ENCODE measurements around the gene PCBP4.

PCBP4 gene

DNA sequence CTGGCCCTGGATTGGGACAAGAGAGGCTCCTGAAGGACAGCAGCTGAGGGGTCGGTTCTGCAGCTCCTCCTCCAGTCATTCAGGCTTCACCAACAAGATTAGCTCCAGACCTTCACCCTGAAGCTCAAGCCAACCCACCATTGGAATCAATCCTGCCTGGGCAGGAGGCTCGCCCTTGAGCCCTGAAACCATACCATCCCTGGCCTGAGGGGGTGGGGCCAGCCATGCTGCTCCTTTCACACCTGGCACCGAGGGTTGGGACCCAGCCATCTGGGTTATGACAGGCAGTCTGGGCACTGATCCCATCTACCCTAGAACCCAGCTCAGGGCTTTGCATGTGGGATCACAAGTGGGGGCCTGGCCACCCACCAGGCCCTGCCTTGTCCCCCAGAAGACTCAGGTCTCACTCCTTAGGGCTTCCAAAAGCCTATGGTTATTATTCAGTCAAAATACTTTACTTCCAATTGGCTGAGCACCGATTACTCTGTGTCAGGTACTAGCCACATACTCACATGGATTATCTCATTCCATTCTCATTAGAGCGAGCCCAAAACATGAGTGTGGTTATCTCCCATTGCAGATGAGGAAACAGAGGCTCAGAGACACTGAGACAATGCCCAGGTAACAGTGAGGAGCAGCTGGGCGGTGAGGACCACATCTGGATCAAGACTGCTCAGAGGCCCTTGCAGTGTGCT is 3.5 kb upstream of the PCBP4 start:
- no peak for DNase-seq

GRCh38 chr3:51969841-51970240 is 2.6 kb upstream of the PCBP4 start:
- no peak for DNase-seq

GRCh38 chr3:51968883-51969678 is 1.8 kb upstream of the PCBP4 start:
- no peak for DNase-seq

DNA sequence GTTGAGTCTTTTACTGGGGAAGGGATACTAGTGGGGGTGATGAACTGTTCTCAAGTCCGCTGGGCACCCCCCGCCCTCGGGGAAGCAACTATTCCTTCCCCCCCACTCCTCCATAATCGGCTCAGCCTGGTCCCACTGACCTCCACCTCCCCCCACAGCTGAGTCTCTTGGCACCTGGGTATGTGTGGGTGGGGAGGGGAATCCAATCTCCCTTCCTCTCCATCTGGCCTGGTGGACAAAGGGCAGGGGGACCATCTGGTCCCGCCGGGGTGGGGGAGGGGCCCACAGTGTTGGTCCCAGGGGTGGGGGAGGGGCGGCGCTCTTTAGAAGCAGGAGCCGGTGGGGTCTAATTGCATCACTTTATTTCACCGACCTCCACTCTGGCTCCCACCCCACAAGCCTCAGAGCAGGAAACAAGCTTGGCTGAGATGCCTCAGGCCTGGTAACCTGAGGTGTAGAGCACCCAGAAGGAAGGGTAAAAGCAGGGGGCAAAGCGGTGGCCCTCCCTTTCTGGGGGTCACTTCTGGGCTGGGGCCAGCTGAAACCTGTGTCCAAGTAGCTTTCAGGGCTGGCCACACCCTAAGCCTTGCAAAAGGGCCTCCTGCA is 1.0 kb upstream of the PCBP4 start:
- DNase-seq: no peak

DNA sequence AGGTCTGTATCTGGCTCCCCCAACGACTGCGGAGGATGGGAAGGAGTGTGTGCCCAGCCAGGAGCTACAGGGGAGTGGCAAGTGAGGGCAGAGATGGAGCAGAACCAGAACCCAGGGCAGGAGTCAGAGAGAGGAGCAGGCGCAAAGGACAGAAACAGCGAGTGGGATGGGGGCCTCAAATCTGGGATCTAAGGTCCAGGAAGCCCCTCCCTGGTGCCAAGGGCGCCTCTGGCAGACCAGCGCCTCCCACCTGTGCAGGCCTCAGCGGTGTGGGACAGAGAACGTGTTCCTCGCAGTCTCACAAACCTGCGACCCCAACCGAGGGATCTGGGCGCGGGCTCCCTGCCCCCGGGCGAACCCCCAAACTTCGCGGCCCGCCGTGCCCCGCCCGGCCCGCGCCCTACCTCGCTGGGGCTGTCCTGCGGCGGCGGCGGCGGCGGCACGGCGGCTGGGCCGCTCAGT is 301 bp downstream of the PCBP4 start:
- no peak for DNase-seq

DNA sequence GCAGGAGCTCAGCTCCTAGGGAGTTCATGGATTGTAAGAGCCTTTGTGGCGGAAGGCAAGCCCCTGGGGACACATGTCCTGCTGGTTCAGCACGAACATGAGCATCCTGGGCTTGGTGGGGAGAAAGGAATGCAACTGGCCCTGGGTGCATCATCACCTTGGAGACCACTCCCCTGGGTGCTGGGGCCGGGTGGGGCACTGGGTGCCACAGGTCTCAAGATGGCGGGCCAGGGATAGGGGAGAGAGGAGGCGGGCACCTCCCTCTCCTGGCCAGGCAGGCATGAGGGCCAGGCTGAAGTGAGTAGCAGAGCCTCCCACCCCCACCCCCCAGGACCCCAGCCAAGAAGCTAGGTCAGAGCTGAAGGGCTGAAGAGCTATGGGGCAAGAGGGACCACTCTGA is 768 bp downstream of the PCBP4 start:
- no peak for DNase-seq

- DNase-seq: no peak
Measured at GRCh38 chr3:51966016-51966415, 1.2 kb downstream of the PCBP4 start.

- no peak for DNase-seq
Measured at GRCh38 chr3:51964521-51964920, 2.7 kb downstream of the PCBP4 start.

- DNase-seq: no peak
Measured at GRCh38 chr3:51963951-51964451, 3.3 kb downstream of the PCBP4 start.

DNA sequence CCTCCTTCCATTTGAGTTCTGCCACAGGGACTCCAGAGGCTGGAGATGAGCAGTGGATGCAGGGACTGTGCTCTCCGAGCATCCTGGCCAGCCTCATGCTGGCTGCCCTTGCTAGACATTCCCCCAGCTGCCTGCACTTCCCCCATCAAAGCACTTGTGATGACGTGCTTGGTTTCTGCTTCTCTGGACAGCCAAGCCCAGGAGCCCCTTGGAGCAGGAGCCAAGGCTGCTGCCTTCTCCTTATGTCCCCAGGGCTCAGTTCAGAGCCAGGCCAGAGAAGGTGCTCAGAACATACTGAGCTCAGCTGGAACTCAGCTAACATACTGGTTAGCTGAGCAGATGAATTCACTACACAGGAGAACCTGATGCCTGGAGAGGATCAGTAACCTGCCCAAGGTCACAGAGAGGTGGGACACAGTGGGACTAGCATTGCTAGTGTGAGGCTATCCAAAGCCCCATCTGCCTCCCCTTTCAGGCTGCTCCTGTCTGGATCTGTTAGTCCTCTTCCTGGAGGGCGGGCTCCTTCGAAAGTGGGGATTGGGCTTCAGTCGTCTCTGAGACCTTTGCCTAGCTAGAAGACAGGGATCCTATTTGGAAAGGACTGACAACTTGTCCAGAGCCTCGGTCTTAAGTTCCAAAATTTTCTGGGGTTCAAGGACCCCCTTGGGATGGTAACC is 4.3 kb downstream of the PCBP4 start:
- no peak for DNase-seq

GRCh38 chr3:51961602-51962569 is 5.4 kb downstream of the PCBP4 start:
- no peak for DNase-seq

DNA sequence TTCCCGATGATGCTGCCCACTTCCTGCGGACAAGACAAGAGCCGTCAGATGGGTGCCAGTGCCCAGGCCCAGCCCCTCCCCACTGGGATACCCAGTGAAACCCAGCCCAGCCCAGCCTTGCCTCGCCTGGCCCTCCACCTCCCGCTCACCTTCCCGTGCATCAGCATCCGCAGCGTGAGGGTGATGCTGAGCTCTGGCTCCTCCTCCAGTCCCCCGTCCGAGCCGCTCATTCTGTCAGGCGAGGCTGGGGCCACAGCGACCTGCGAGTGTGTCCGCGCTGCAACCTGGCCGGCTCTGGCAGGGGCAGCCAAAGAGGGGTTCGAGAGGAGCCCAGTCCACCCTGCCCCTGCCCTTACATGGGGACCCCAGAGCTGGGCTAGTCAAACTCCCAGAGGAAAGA is 6.2 kb downstream of the PCBP4 start:
- DNase-seq: no peak

GRCh38 chr3:51960386-51960785 is 6.9 kb downstream of the PCBP4 start:
- DNase-seq: no peak

DNA sequence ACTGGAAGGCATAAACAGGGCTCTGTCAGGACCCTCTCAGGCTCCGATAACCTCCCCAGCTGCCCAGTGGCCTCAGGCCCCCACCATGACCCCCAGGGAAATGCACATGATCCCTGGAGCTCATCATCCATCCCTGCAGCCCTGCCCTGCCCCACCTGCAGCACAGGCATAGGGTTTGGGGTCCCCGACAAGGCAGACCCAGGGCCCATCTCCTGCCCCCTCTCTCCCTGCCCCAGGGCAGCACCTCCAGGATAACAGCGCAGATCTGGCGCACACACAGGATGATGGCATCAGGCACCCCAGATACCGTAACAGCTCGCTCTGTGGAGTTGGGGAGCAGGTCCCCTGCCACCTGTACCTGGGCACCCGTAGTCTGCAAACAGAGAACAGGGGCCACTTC is 7.6 kb downstream of the PCBP4 start:
- DNase-seq: no peak

DNA sequence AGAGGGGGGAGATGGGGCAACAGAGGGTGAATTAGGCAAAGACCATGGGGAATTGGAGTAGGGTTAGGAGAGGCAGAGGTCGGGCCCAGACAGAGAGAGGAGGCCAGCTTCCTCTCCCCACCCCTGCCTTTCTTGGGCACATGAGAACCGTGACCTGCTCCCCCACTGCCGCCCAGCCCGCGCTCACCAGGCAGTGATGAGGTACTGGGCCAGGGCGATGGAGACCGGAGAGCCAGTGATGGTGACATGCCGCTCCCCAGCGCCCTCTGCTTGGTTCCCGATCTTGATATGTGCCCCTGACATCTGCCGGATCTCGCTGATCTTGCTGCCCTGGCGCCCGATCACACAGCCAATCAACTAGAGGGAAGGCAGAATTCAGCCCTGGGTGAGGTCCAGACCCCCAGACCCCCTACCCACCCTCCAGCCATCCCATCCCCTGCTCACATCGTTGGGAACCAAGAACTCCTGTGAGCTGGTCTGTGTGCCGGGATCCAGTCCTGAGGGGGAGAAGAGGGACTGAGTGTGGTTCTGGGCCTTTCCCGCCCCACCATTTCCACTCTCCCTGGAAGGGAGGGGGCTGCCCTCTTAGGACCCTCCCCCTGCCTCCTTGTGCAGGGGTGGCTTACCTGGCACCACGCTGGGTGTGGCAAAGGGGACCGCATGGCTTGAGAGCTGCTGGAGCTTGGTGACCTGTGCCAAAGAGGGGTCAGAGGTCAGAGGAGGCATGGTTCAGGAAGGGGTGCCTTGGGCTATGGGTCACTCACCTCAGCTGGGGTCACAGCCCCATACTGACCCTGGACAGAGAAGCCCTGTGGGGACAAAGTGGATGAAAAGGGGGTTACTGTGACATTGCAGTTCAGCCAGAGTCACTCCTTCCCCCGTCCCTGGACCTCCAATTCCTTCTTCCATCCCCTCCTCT is 8.4 kb downstream of the PCBP4 start:
- DNase-seq: no peak

- no peak for DNase-seq
Measured at GRCh38 chr3:51957520-51958205, 9.6 kb downstream of the PCBP4 start.

GRCh38 chr3:51955893-51956770 is 11.1 kb downstream of the PCBP4 start:
- peak; percentile 56 for DNase-seq

DNA sequence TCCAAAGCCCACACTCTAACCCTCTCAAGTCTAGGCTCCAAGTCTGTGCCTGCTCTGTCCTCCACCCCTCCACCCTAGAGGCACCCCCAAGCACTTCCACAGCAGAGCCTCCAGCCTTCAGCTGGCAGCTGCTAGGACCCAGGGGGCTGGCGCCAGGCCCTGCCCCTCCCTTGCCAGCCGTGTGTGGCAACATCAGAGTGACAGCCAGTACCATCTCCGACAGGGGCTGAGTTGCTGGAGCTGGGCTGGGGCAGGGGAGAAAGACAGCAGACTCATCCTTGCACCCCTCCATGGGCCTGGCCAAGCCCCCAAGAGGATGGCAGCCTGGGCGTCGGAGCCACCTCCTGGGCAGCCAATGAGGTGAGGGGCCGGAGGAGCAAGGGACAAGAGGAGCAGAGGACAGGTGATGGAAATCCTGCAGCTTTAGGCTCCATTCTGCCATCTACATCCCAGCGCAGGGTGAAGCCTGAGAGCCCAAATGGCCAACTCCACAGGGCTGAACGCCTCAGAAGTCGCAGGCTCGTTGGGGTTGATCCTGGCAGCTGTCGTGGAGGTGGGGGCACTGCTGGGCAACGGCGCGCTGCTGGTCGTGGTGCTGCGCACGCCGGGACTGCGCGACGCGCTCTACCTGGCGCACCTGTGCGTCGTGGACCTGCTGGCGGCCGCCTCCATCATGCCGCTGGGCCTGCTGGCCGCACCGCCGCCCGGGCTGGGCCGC is 11.9 kb downstream of the PCBP4 start, which contains the start of gene GPR62:
Gene GPR62, plus strand, starts transcription at position 207 of the 718 bp plus-strand sequence. Its CDS starts 272 bp downstream, at position 479.
- no peak for DNase-seq
